ENCODE measurements around the gene IBA57.

IBA57 gene

GRCh38 chr1:228155596-228156514 is 9.7 kb upstream of the IBA57 start:
- in situ Hi-C loops (cut with MboI; ENCODE audit: low sequenced_read_pairs) = no loop called here

GRCh38 chr1:228156515-228156881 is 9.1 kb upstream of the IBA57 start:
- in situ Hi-C loops (cut with MboI; ENCODE audit: low sequenced_read_pairs) = no loop called here

- in situ Hi-C loops (cut with MboI; ENCODE audit: low sequenced_read_pairs) = no loop called here
These were observed 8.5 kb upstream of the IBA57 start for GRCh38 chr1:228156941-228157728.

- in situ Hi-C loops (cut with MboI; ENCODE audit: low sequenced_read_pairs) = no loop called here
These were observed 7.9 kb upstream of the IBA57 start for GRCh38 chr1:228157729-228158126.

- in situ Hi-C loops (cut with MboI; ENCODE audit: low sequenced_read_pairs) = no loop called here
These were observed 7.2 kb upstream of the IBA57 start for GRCh38 chr1:228158151-228159007.

- in situ Hi-C loops (cut with MboI; ENCODE audit: low sequenced_read_pairs) = no loop called here
These were observed 6.5 kb upstream of the IBA57 start for GRCh38 chr1:228159008-228159665.

GRCh38 chr1:228160201-228160761 is 5.3 kb upstream of the IBA57 start:
- in situ Hi-C loops (cut with MboI; ENCODE audit: low sequenced_read_pairs) = no loop called here

- in situ Hi-C loops (cut with MboI; ENCODE audit: low sequenced_read_pairs) = no loop called here
These were observed 4.2 kb upstream of the IBA57 start for GRCh38 chr1:228161362-228161761.

GRCh38 chr1:228161866-228162265 is 3.7 kb upstream of the IBA57 start:
- in situ Hi-C loops (cut with MboI; ENCODE audit: low sequenced_read_pairs) = no loop called here

GRCh38 chr1:228162286-228163006 is 3.2 kb upstream of the IBA57 start:
- in situ Hi-C loops (cut with MboI; ENCODE audit: low sequenced_read_pairs) = no loop called here

- in situ Hi-C loops (cut with MboI; ENCODE audit: low sequenced_read_pairs) = no loop called here
These were observed 2.4 kb upstream of the IBA57 start for GRCh38 chr1:228163007-228163753.

- in situ Hi-C loops (cut with MboI; ENCODE audit: low sequenced_read_pairs) = no loop called here
These were observed 1.7 kb upstream of the IBA57 start for GRCh38 chr1:228163776-228164519.

- in situ Hi-C loops (cut with MboI; ENCODE audit: low sequenced_read_pairs) = no loop called here
These were observed 838 bp upstream of the IBA57 start for GRCh38 chr1:228164561-228165371.

GRCh38 chr1:228166170-228166936 is 749 bp downstream of the IBA57 start:
- in situ Hi-C loops (cut with MboI; ENCODE audit: low sequenced_read_pairs) = no loop called here

- in situ Hi-C loops (cut with MboI; ENCODE audit: low sequenced_read_pairs) = no loop called here
These were observed 3.1 kb downstream of the IBA57 start for GRCh38 chr1:228168563-228169270.

- in situ Hi-C loops (cut with MboI; ENCODE audit: low sequenced_read_pairs) = no loop called here
These were observed 3.7 kb downstream of the IBA57 start for GRCh38 chr1:228169345-228169744.
